ENCODE results near the gene DMD.

DNA sequence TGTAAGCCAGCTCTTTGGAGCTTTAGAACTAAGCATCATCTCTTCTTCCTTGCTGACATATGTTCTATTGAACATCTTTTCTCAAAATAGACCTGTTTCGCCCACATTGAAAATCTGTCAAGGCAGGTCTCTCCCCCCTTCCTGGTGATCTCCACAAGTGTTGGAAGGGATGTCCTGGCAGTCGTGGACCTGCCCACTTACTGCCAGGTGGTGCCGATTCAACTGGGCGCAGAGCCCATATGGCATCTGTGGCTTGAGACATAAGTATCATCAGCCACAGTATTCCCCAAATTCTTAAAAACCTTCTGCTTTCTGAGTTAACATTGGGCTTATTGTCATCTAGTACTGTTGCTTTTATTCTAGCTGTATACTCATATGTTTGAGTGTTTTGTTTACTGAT, 1170.2 kb downstream of the DMD start:
- TF ChIP-seq EZH2 (IDR thresholded peaks at IDR 0.05) = no peak
- no peak for TF ChIP-seq FOXP2 (optimal IDR thresholded peaks at IDR 0.05; ENCODE audit: control extremely low read depth, extremely low read length, insufficient read depth)
- TF ChIP-seq POLR2AphosphoS5 (IDR thresholded peaks at IDR 0.05; ENCODE audit: borderline replicate concordance, low read depth, low read length) = no peak
